ENCODE results near the gene PTTG2.

Gene PTTG2

GRCh38 chr4:37999000-37999716, 39.0 kb downstream of the PTTG2 start:
- no peak for DNase-seq (ENCODE audit: low read depth in 2 of 2)
- no peak overlapping the region for H3K4me3 ChIP-seq (replicated peaks in 1 of 2; ENCODE audit: low read depth in 2 of 2, low read length in 2 of 2)
- TF ChIP-seq, protein P1, sequence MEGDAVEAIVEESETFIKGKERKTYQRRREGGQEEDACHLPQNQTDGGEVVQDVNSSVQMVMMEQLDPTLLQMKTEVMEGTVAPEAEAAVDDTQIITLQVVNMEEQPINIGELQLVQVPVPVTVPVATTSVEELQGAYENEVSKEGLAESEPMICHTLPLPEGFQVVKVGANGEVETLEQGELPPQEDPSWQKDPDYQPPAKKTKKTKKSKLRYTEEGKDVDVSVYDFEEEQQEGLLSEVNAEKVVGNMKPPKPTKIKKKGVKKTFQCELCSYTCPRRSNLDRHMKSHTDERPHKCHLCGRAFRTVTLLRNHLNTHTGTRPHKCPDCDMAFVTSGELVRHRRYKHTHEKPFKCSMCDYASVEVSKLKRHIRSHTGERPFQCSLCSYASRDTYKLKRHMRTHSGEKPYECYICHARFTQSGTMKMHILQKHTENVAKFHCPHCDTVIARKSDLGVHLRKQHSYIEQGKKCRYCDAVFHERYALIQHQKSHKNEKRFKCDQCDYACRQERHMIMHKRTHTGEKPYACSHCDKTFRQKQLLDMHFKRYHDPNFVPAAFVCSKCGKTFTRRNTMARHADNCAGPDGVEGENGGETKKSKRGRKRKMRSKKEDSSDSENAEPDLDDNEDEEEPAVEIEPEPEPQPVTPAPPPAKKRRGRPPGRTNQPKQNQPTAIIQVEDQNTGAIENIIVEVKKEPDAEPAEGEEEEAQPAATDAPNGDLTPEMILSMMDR (IDR thresholded peaks at IDR 0.05; ENCODE audit: low read depth, low read length): no peak

DNA sequence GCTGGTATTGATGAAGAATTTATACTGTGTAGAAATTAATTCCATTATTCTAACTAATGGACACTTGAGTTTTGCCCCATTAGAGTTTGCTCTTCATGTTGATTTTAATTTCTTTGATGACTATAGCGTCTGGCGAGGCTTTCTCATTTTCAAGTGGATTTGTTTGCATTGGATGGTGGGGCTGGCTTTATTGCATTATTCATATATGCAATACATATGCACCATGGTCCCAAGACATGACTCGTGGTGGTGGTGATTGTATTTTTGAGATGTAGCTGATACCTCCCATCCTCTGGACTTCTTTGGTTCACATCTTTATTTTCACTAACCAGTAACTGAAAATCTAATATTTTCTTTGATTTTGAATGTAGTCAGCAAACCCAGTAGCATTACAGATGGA, 39.8 kb downstream of the PTTG2 start:
- TF ChIP-seq, protein P1 (IDR thresholded peaks at IDR 0.05; ENCODE audit: low read depth, low read length): no peak
- DNase-seq (ENCODE audit: low read depth in 2 of 2): no peak
- H3K4me3 ChIP-seq (replicated peaks in 1 of 2; ENCODE audit: low read depth in 2 of 2, low read length in 2 of 2): no peak overlapping the region

GRCh38 chr4:38001927-38002326, 41.7 kb downstream of the PTTG2 start:
- TF ChIP-seq, protein P1 (IDR thresholded peaks at IDR 0.05; ENCODE audit: low read depth, low read length): no peak
- no peak overlapping the region for H3K4me3 ChIP-seq (replicated peaks in 1 of 2; ENCODE audit: low read depth in 2 of 2, low read length in 2 of 2)
- DNase-seq (ENCODE audit: low read depth in 2 of 2): no peak

DNA sequence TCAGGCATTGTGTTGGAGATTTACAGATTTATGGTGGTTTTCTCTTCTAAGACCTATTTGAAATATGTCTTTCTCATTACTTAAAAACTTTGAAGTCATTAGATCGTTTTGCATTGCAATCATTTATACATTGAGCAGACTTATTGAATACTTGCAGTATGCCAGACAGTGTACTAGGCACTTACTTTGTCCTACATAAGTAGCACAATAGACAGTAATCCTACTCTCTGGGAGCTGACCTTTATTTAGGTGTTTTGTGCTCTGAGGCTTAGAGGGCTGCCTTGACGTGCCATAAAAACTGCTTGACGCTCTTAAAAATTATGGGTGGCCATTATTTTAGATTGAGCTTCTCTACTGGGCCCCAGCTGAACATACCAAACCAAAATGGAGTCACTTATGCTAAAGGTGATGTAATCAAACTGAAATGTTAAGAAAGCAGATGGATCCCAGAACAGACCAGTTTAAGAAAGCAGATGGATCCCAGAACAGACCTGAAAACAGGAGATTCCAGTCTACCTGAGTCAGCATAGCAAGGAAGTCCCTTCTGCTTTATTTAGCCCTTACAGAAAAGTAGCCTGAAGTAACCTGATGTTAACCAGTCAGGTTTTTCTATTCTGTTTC, 42.4 kb downstream of the PTTG2 start:
- TF ChIP-seq, protein P1 (IDR thresholded peaks at IDR 0.05; ENCODE audit: low read depth, low read length): no peak
- DNase-seq (ENCODE audit: low read depth in 2 of 2): peak in 1 of 2 donors; percentile 40
- H3K4me3 ChIP-seq (replicated peaks in 1 of 2; ENCODE audit: low read depth in 2 of 2, low read length in 2 of 2): no peak overlapping the region

DNA sequence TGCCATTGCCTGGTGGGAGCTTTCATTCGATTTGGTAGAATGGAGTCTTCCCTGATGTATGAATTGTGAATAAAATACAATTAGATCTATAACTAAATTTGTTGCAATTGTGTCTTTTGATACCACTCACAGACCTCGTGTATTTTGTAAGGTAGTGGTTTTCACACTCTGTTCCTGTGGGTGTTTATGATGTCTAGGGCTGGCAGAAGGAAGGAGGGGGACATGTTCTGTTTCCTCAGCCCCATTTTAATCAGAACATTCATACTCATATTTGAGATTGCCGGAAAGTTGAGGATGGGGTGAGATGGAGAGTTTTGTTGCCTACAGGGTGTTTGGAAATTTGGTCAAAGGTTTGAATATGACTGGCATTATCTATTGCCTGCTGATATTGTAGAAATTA, 42.9 kb downstream of the PTTG2 start:
- TF ChIP-seq, protein P1 (IDR thresholded peaks at IDR 0.05; ENCODE audit: low read depth, low read length): no peak
- H3K4me3 ChIP-seq (replicated peaks in 1 of 2; ENCODE audit: low read depth in 2 of 2, low read length in 2 of 2): no peak overlapping the region
- no peak for DNase-seq (ENCODE audit: low read depth in 2 of 2)

DNA sequence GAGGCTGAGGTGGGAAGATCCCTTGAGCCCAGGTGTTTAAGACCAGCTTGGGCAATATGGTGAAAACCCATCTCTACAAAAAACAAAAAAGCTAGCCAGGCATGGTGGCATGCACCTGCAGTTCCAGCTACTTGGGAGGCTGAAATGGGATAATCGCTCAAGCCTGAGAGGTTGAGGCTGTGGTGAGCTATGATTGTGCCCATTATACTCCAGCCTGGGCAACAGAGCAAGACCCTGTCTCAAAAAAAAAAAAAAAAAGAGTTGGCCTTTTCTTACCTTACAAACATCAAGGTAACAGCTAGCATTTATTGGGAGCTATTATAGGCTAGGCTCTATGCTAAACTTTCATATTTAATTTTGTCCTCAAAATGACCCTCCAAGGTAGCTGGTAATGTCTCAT, 43.4 kb downstream of the PTTG2 start:
- TF ChIP-seq, protein P1 (IDR thresholded peaks at IDR 0.05; ENCODE audit: low read depth, low read length): no peak
- H3K4me3 ChIP-seq (replicated peaks in 1 of 2; ENCODE audit: low read depth in 2 of 2, low read length in 2 of 2): no peak overlapping the region
- no peak for DNase-seq (ENCODE audit: low read depth in 2 of 2)
